HTERT RPE-1 (cell line): ENCODE results near the gene AMBP.

Experiments used
- in situ Hi-C: fragments of 300-500 bp; cut with MboI; formaldehyde crosslinking; loops from 4 replicates; pipeline ENCODE4 v1.14.3; 2020; ENCODE audit warnings: low sequenced_read_pairs

The AMBP gene

GRCh38 chr9:114017741-114018715 is 60.1 kb downstream of the AMBP start:
- in situ Hi-C loops, result no loop called here

DNA sequence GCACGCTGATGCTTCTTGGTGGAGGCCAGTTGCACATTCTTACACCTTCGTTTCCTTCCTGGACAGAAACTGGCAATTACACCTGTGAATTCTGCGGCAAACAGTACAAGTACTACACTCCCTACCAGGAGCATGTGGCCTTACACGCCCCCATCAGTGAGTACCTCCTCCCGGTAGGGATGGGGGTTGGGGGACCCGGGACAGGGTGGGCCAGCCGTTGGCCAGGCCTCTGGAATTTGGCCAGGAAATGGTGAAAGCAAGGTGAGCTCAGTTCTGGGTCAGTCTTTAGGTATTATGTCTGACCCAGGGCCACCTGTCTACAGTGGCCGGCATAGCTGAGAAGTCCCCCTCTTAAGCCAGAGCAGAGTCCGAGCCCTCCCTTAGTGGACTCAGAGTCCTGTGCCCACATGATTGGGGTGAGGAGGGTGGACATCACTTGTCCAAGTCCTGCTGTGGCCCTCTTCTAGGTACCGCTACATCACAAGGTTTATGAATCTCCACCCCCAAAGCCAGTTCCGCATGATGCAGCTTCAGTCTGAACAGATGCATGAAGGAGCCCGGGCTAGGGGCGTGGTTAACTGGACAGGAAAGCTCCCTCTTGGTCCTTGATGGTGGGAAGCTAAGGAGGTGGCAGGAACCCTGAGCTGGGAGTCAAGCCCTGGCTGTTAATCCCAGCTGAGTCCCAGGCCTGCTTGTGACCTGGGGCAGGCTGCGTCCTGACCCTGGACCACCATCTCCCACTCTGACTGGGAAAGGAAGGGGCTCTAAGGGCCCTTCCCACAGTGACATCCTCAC is 61.3 kb downstream of the AMBP start:
- in situ Hi-C loops, result no loop called here

- in situ Hi-C loops, result no loop called here
Measured at GRCh38 chr9:114016101-114016500, 62.0 kb downstream of the AMBP start.

DNA sequence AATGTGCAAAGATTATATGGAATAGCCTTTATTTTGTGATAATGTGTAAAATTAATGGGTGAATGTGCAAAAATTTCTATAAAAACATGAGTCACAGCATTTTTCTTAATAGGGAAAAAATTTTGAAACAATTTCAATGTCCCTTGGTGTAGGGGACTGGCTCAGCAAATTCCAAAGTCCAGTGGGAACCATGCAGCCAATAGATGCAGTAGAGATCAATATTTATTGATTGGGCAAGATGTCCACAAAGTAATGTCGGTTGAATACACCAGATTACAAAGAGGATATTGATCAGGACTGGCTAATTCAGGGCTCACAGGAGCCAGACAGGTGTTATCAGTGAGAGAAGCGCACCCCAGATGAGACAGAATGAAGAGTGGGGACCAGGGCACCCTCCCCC is 62.5 kb downstream of the AMBP start:
- in situ Hi-C loops, result no loop called here

- in situ Hi-C loops, result no loop called here
Measured at GRCh38 chr9:114014044-114014443, 64.1 kb downstream of the AMBP start.

- in situ Hi-C loops, result no loop called here
Measured at GRCh38 chr9:114012126-114012525, 66.0 kb downstream of the AMBP start.

DNA sequence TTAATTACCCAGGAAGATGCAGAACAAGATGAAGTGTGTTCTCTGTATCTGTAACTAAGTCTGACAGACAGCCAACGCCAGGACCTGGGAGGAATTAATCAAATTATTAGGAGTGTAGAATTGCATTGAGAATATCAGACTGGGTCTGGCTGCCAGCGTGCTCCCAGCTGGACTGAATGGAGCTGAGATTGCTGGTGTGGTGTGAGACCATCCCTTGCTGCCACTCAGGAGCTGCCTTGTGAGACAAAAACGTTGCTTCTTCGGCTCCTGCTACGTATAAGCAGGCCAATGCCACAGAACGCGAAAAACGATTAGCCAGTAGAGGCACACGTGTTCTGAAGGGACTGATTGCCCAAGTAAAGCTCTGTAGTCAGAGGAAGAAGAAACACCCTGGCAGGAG is 66.8 kb downstream of the AMBP start:
- in situ Hi-C loops, result no loop called here
